ENCODE results near the gene C8A. TPM values are rescaled to one million over a fixed set of nuclear protein-coding genes. Genes with fewer than 3 reads are reported as not detected.

C8A gene
- total RNA-seq, 1 donor from 2014 or later: not detected

DNA sequence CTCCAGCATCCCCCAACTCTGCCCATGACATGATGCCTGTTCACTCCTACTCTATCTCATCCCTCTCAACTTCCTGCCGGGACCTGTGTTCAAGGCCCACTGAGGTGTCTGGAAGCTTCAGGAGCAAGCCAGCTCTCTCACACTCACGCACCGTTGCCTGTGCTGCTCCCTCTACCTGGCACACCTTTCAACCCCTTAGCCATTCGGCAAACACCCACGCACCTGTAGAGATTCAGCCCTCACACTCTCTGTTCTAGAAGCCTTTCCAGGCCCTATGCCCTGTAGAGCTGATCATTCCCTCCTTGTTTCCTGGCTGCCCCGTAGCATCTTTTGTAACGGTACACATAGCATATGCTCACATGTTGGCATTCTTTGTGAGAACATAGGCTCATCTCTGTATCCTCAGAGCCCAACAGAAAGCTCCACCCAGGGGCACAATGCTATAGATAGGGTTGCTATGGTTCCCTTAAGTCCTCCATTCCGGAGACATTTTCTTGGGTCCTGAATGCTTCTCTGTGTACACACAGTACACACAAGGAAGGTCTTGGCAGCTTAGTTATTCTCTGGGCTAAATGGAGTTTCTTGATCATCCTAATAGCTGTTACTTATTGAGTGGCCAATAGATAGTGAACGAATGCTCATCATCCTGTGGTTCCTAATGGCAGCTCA, 109.9 kb downstream of the C8A start:
- H3K27ac Mint-ChIP-seq (ENCODE audit: unreplicated experiment): no peak overlapping the region
- no peak for DNase-seq (ENCODE audit: low read depth, low spot score)

GRCh38 chr1:56965191-56965590, 110.6 kb downstream of the C8A start:
- DNase-seq (ENCODE audit: low read depth, low spot score): no peak
- Mint-ChIP-seq H3K4me3 (no peak overlapping the region), H3K27ac (ENCODE audit: unreplicated experiment) (peak overlapping the region; percentile 54), H3K4me1 (peaks cover 4% of the 10 kb centered on the region), H3K36me3 (ENCODE audit: low read depth) (no peaks in the 10 kb centered on the region), H3K9me3 (peaks cover 3% of the 10 kb centered on the region), H3K27me3 (ENCODE audit: low read depth) (no peaks in the 10 kb centered on the region)
- TF ChIP-seq, protein P1, sequence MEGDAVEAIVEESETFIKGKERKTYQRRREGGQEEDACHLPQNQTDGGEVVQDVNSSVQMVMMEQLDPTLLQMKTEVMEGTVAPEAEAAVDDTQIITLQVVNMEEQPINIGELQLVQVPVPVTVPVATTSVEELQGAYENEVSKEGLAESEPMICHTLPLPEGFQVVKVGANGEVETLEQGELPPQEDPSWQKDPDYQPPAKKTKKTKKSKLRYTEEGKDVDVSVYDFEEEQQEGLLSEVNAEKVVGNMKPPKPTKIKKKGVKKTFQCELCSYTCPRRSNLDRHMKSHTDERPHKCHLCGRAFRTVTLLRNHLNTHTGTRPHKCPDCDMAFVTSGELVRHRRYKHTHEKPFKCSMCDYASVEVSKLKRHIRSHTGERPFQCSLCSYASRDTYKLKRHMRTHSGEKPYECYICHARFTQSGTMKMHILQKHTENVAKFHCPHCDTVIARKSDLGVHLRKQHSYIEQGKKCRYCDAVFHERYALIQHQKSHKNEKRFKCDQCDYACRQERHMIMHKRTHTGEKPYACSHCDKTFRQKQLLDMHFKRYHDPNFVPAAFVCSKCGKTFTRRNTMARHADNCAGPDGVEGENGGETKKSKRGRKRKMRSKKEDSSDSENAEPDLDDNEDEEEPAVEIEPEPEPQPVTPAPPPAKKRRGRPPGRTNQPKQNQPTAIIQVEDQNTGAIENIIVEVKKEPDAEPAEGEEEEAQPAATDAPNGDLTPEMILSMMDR (conservative IDR thresholded peaks at IDR 0.05): no peak

More for the DNA sequence above, 109.9 kb downstream of the C8A start:
- Mint-ChIP-seq H3K9me3 (peaks cover 3% of the 10 kb centered on the region), H3K4me1 (peaks cover 4% of the 10 kb centered on the region), H3K36me3 (ENCODE audit: low read depth) (no peaks in the 10 kb centered on the region), H3K4me3 (no peak overlapping the region), H3K27me3 (ENCODE audit: low read depth) (no peaks in the 10 kb centered on the region)
- TF ChIP-seq, protein P1 (conservative IDR thresholded peaks at IDR 0.05): no peak

- TF ChIP-seq, protein P1 (conservative IDR thresholded peaks at IDR 0.05): no peak
- no peaks in the 10 kb centered on the region for H3K27me3 Mint-ChIP-seq (ENCODE audit: low read depth)
- peaks cover 3% of the 10 kb centered on the region for H3K9me3 Mint-ChIP-seq
- no peak for DNase-seq (ENCODE audit: low read depth, low spot score)
- no peak within 1 kb of the TSS for H3K4me3 Mint-ChIP-seq
- H3K36me3 Mint-ChIP-seq (ENCODE audit: low read depth): no peaks in the 10 kb centered on the region
- H3K27ac Mint-ChIP-seq (ENCODE audit: unreplicated experiment): peak within 1 kb of the TSS; percentile 54
- peaks cover 4% of the 10 kb centered on the region for H3K4me1 Mint-ChIP-seq
These were observed 111.5 kb downstream of the C8A start, which contains the start of gene C8B for GRCh38 chr1:56965916-56966697. Gene C8B (minus strand): TSS chr1:56966015. CDS start chr1:56965948, 67 bp downstream.

DNA sequence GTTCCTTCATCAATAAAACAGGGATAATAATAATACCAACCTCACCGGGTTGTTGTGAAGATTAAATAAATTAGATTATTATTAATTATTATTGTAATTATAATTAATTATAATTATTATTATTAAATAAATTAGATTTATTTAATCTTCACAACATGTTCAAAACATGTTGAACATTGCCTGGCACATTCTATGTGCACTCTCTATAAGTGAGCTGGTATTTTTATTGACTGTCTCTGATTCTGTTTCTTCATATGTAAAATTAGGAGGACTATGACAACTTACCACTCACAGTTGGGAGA, 112.1 kb downstream of the C8A start:
- TF ChIP-seq, protein P1 (conservative IDR thresholded peaks at IDR 0.05): no peak
- no peaks in the 10 kb centered on the region for H3K36me3 Mint-ChIP-seq (ENCODE audit: low read depth)

DNA sequence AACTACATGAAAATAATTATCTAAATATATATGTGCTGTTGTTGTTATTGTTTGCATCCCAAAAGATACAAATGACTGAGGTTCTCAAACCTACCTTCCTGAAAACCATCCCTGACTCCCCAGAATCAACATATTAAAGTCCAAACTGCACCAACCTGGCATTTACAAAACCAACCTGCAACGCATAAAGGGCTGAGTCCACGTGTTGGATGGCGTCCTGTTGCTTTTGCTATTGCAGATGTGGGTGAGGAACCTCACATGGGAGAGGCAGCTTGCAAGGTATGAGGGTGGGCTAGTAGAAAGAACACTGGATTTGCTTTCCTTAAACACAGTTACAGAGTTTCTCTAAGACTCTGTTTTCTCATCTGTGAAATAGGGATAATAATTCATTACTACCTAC, 112.8 kb downstream of the C8A start:
- Mint-ChIP-seq H3K27me3 (ENCODE audit: low read depth) (no peaks in the 10 kb centered on the region), H3K4me1 (peaks cover 4% of the 10 kb centered on the region), H3K36me3 (ENCODE audit: low read depth) (no peaks in the 10 kb centered on the region), H3K4me3 (no peak overlapping the region), H3K27ac (ENCODE audit: unreplicated experiment) (no peak overlapping the region), H3K9me3 (peaks cover 3% of the 10 kb centered on the region)
- no peak for DNase-seq (ENCODE audit: low read depth, low spot score)
- TF ChIP-seq, protein P1 (conservative IDR thresholded peaks at IDR 0.05): no peak

More for the DNA sequence above, 112.1 kb downstream of the C8A start:
- H3K27ac Mint-ChIP-seq (ENCODE audit: unreplicated experiment): no peak overlapping the region
- H3K27me3 Mint-ChIP-seq (ENCODE audit: low read depth): no peaks in the 10 kb centered on the region
- H3K4me3 Mint-ChIP-seq: no peak overlapping the region
- H3K4me1 Mint-ChIP-seq: peaks cover 4% of the 10 kb centered on the region
- no peak for DNase-seq (ENCODE audit: low read depth, low spot score)
- H3K9me3 Mint-ChIP-seq: peaks cover 3% of the 10 kb centered on the region

Other genes with a start within 250 kb of the C8A start
- gene PRKAA2, start 209.5 kb upstream of the C8A start, total RNA-seq: 4.8 and 4.9 TPM in 2 replicates
- gene FYB2, start 35.4 kb upstream of the C8A start, total RNA-seq: not detected in 2 replicates
- not detected in 2 replicates for gene C8B, start 111.2 kb downstream of the C8A start, total RNA-seq

Measured in neural crest cell (in vitro differentiated cells).